ENCODE data around the gene SDHB. TPM values are rescaled to one million over a fixed set of nuclear protein-coding genes. Genes with fewer than 3 reads are reported as not detected.

Gene SDHB
- total and polyA plus RNA-seq, 9 donors, result 51.9 to 120 (median 63.1) TPM

DNA sequence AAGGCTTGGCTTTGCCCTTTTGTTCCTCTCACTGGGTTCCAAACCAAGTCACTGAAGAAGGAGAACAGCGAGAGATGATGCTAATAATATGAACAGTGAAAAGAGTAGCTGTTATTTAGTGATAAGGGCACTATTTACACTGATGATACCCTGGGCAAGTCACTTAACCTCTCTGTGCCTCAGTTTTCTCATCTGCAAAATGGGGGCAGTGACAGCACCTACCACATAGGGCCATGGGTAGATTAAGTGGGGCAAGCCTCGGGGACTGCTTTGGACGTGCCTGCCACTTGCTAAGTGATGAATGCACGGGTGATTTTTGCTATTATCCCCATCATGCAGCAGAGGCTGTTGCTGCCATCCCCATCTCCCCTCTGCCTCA lies 51.3 kb downstream of the SDHB start:
- H3K4me1 ChIP-seq (ENCODE audit: insufficient read depth), result no peaks in the 10 kb centered on the region
- 91 to 94% (median 91%) methylated on average over 4 of the region's 4 CpGs for WGBS, 3 donors
- intact Hi-C loops (cut with DNase I), result no loop called here
- DNase-seq, result no peak
- no peak overlapping the region for H3K4me3 ChIP-seq
- H3K27me3 ChIP-seq, result no peaks in the 10 kb centered on the region
- no peak overlapping the region for H3K27ac ChIP-seq
- TF ChIP-seq EP300 (IDR thresholded peaks at IDR 0.05) (no peak), POLR2A (IDR thresholded peaks at IDR 0.05) (no peak)
- TF ChIP-seq, protein P1, sequence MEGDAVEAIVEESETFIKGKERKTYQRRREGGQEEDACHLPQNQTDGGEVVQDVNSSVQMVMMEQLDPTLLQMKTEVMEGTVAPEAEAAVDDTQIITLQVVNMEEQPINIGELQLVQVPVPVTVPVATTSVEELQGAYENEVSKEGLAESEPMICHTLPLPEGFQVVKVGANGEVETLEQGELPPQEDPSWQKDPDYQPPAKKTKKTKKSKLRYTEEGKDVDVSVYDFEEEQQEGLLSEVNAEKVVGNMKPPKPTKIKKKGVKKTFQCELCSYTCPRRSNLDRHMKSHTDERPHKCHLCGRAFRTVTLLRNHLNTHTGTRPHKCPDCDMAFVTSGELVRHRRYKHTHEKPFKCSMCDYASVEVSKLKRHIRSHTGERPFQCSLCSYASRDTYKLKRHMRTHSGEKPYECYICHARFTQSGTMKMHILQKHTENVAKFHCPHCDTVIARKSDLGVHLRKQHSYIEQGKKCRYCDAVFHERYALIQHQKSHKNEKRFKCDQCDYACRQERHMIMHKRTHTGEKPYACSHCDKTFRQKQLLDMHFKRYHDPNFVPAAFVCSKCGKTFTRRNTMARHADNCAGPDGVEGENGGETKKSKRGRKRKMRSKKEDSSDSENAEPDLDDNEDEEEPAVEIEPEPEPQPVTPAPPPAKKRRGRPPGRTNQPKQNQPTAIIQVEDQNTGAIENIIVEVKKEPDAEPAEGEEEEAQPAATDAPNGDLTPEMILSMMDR (IDR thresholded peaks at IDR 0.05), result no peak
- H3K9me3 ChIP-seq, result no peaks in the 10 kb centered on the region
- no peaks in the 10 kb centered on the region for H3K36me3 ChIP-seq

DNA sequence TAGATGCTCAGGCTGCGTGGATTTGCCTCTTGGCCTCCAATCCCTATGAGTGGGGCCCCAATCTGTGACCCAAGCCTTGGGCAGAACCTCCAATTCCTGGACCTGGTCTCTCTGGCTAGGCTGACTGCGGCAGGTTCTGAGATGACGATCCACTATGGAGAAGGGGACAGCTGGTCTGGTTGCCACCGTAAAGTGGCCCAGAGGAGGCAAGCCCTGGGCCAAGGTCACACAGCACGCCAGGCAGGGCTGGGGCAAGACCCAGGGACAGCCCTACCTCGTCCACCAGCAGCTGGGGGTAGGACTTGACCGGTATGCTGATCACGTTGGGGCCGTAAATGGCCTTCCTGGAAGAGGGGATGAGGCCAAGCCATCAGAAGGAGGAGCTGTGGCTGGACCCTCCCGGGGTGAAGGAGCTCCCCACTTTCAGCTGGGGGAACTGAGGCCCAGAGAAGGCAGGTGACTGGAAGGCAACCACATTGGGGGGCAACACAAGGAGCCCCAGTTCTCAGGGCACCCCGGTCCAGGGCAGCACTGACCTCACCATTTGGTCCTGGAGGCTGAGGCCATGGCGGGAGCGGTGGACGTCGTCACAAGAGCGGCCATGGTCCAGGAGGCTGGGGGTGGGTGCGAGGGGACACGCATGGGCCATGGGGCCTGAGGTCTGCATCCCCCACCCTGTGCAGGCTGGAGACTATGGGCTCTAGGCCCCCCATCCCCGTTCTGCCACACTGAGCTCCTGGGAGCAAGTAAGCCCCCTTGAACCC lies 51.9 kb downstream of the SDHB start:
- TF ChIP-seq POLR2A (IDR thresholded peaks at IDR 0.05) (no peak), EP300 (IDR thresholded peaks at IDR 0.05) (no peak)
- TF ChIP-seq, protein P1 (IDR thresholded peaks at IDR 0.05), result no peak
- no peak overlapping the region for H3K27ac ChIP-seq
- 88 to 92% (median 88%) methylated on average over 19 of the region's 19 CpGs for WGBS, 3 donors
- H3K4me3 ChIP-seq, result no peak overlapping the region
- no peaks in the 10 kb centered on the region for H3K36me3 ChIP-seq
- H3K4me1 ChIP-seq (ENCODE audit: insufficient read depth), result no peaks in the 10 kb centered on the region
- intact Hi-C loops (cut with DNase I), result no loop called here
- no peaks in the 10 kb centered on the region for H3K9me3 ChIP-seq
- no peak for DNase-seq
- H3K27me3 ChIP-seq, result no peaks in the 10 kb centered on the region

DNA sequence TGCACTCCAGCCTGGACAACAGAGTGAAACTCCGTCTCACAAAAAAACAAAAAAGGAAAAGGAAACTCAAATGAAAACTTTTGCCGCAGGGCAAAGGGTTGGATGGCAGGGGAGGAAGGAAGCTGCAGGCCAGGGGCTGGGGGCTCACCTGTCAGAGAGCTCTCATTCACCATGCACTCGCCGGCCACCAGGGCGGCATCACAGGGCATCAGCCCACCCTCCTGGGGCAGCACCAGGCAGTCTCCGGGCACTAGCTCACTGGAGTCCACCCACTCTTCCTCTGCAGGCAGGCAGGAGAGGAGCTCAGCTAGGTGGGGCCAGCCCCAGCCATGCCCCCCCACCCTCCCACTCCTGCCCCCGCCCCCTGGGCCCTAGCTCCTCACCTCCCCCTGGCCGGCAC lies 54.0 kb downstream of the SDHB start:
- Histone ChIP-seq H3K4me3 (no peak overlapping the region), H3K4me1 (ENCODE audit: insufficient read depth) (no peaks in the 10 kb centered on the region), H3K9me3 (no peaks in the 10 kb centered on the region), H3K27ac (no peak overlapping the region), H3K36me3 (no peaks in the 10 kb centered on the region), H3K27me3 (no peaks in the 10 kb centered on the region)
- no peak for TF ChIP-seq POLR2A (IDR thresholded peaks at IDR 0.05)
- no peak for TF ChIP-seq EP300 (IDR thresholded peaks at IDR 0.05)
- TF ChIP-seq, protein P1 (IDR thresholded peaks at IDR 0.05), result no peak
- WGBS, 3 donors, result 88 to 93% (median 92%) methylated on average over 8 of the region's 8 CpGs
- no peak for DNase-seq
- intact Hi-C loops (cut with DNase I), result loop anchor here in 1 of 4 donors (10.0 kb wide), 1 partner anchor 45 kb away; no protein-coding TSS in a partner anchor

DNA sequence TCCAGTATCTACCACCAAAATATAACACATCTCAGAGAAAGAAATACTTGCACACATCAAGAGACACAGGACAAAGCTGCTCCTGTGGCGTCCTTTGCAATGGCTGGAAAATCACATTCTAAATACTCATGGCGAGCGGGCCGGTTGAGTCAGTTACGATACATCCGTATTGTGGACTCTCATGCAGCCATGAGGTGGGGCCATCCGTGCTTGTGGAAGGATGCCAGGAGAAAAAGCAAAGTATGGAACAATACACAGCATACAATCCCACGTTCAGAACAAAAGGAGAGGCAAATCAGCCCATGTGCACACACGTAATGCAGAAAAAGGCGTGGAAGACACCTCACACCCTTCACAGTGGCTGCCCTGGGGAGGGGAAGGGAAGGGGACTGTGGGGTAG lies 55.2 kb downstream of the SDHB start:
- TF ChIP-seq POLR2A (IDR thresholded peaks at IDR 0.05) (no peak), EP300 (IDR thresholded peaks at IDR 0.05) (no peak)
- TF ChIP-seq, protein P1 (IDR thresholded peaks at IDR 0.05), result no peak
- no peak for DNase-seq
- intact Hi-C loops (cut with DNase I), result loop anchor here in 1 of 4 donors (10.0 kb wide), 1 partner anchor 46 kb away; no protein-coding TSS in a partner anchor
- no peaks in the 10 kb centered on the region for H3K4me1 ChIP-seq (ENCODE audit: insufficient read depth)
- H3K27me3 ChIP-seq, result no peaks in the 10 kb centered on the region
- H3K9me3 ChIP-seq, result no peaks in the 10 kb centered on the region
- no peak overlapping the region for H3K27ac ChIP-seq
- 78 to 82% (median 80%) methylated on average over 10 of the region's 10 CpGs for WGBS, 3 donors
- H3K4me3 ChIP-seq, result no peak overlapping the region
- no peaks in the 10 kb centered on the region for H3K36me3 ChIP-seq

All from ovary (tissue), 9 donors.